Suppressor macrophage treated with lipopolysaccharide for 4 hours (primary cell): ENCODE results near the gene ZBTB21.

Source experiments
- DNase-seq: peaks from one replicate; pipeline ENCODE4 v3.0.0-alpha.2; 2020

The ZBTB21 gene

GRCh38 chr21:42039470-42039901 lies 29.3 kb upstream of the ZBTB21 start:
- peak; percentile 33 for DNase-seq

GRCh38 chr21:42038826-42039425 lies 28.8 kb upstream of the ZBTB21 start:
- DNase-seq: no peak

DNA sequence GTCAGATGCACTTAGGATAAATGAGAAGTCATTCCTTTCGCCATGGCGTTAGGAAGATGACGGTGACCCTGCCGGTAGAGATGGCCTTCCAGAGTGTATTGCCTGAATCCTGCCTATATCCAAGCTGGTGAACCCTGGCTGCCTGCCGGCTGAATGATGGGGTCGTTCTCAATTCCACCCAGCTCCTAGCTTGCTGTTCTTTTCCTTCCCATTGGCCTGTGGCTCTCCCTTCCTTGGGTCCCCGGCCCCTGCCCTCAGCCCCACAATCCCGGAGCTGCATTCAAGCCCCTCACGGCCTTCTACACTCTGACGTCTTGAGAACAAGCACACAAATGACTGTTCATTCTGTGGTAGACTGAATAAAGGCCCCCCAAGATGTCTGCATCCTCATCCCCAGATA lies 28.2 kb upstream of the ZBTB21 start:
- no peak for DNase-seq

DNA sequence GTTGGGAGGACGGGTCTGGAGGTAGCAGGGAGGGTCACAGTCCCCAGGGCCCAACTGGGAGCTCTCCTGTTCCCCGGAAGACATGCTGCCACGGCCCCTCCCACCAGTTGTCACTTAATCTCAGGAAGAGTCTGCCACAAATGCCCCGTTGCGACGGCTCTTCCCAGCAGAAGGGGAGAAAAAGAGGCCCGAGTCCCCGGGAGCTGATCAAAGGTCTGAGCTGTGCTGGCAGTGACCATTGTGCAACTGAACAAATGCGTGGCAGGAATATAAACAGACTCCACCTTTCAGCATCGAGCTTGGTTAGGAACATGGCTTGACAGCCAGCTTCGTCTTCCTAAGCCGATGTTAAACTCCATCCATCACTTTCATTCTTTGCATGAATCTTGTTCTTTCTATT lies 27.8 kb upstream of the ZBTB21 start:
- no peak for DNase-seq

DNA sequence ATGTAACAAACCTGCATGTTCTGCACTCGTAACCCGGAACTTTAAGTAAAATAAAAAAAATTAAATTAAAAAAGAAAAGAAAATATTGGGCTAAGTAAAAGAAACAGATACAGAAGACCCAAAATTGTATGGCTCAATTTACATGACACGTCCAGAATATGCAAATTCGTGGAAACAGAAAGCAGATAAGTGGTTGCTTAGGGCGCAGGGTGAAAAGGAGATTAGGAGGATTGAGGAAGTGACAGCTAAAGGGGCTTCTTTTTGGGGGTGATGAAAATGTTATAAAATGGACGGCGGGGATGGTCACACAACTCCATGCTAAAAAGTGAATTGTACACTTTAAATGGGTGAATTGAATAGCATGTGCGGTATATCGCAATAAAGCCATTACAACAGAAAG lies 27.4 kb upstream of the ZBTB21 start:
- no peak for DNase-seq

- DNase-seq: no peak
Measured at GRCh38 chr21:42036313-42036712, 26.2 kb upstream of the ZBTB21 start.

- DNase-seq: no peak
Measured at GRCh38 chr21:42032968-42033367, 22.8 kb upstream of the ZBTB21 start.

- DNase-seq: no peak
Measured at GRCh38 chr21:42032266-42032665, 22.1 kb upstream of the ZBTB21 start.

DNA sequence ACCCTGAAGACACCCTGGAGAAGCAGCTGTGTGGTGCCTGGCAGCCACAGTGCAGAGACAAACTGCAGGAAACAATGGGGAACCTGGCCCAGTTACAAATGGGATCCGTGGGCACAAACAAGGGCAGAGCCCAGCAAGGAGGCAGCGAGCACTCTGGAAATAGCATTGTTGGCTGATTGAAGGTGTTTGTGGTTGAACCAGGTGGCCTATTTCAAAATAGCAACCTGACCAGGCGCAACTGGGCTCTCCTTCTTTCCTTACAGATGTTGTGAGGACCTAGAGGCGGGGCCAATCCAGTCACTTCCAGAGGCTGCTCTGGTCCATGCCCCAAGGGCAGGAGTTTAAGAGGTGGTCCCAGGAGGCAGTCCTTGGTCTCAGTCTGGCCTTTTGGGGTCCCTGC lies 21.7 kb upstream of the ZBTB21 start:
- no peak for DNase-seq

DNA sequence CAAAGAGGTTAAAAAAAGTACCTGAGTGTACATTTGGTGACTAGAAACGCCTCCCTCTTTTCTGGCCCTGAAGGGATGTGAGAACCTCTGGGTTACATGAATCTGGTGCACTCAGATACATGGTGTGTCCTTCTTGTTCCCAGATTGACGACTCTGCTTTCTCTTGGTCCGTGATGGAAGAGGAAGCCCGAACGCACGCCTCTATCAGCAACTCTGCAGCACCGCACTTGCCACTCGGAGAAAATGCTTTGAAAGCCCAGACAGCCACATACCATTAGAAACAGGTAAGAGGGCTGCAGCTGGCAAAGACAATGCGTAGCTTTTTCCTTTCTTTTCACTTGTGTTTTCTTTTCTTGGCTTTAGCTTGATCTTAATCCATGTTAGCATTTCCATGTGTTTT lies 21.1 kb upstream of the ZBTB21 start:
- no peak for DNase-seq

DNA sequence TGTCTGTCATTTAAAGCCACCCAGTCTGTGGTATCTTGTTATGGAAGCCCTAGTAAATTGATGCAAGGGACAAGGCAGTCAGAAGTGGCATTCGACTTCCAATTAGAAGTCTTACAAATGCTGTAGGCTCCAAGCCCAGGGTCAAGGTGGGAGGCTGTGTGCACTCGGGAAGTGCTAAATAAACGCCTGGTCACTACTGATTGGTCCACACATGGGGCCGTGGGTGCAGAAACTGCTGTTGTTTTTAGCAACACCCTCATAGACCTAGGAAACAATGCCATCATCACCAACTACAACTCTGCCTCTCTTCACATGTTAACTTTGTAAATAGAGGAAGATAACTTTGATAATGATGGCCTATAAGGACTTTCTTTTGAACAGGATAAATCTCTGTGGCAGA lies 20.2 kb upstream of the ZBTB21 start:
- DNase-seq: peak; percentile 7

GRCh38 chr21:42028766-42029425 lies 18.7 kb upstream of the ZBTB21 start:
- no peak for DNase-seq

DNA sequence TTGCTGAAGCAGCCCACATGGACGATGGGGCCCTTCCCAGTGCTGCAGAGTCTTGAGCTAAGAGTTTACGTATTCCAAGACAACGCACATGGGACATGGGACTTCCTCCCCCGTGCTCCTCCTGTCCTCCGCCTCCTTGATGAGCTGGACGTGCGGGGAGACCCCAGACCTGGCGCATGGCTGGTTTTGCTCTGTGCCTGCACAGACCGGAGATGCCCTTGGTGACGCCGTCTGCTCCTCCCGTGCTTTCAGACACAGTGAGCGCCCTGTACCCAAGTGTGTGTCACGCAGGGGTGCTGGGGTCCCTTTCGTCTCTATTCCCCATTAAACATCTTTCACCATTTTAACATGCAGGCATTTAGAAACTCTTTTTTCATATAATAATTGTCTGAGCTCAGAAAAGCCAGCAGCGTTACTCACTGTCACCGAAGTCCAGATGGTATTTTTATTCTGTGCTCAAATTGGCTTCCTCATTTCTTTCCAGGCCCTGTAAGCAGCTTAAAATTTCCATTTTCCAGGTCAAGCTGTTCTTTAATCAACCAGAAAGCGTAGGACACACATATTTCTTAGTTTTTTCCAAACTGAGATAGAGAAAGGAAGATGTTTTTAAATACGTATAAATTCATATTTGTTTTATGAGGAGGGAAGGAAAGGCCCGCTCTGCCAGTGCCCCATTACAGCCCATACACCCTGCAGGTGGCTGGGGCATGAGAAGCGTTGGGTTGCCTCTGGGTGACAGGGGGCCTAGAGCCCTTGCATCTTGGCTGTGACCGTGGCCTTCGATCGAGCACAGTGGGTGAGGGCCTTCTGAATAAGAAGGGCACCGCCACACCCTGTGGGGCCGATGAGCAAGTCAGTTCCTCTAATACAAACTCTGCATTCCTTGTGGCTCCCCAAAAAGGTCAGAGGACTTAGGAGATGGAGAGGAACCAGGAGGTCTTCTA lies 17.9 kb upstream of the ZBTB21 start:
- no peak for DNase-seq

GRCh38 chr21:42027085-42027821 lies 17.1 kb upstream of the ZBTB21 start:
- DNase-seq: no peak

GRCh38 chr21:42026082-42026435 lies 15.9 kb upstream of the ZBTB21 start:
- DNase-seq: no peak

DNA sequence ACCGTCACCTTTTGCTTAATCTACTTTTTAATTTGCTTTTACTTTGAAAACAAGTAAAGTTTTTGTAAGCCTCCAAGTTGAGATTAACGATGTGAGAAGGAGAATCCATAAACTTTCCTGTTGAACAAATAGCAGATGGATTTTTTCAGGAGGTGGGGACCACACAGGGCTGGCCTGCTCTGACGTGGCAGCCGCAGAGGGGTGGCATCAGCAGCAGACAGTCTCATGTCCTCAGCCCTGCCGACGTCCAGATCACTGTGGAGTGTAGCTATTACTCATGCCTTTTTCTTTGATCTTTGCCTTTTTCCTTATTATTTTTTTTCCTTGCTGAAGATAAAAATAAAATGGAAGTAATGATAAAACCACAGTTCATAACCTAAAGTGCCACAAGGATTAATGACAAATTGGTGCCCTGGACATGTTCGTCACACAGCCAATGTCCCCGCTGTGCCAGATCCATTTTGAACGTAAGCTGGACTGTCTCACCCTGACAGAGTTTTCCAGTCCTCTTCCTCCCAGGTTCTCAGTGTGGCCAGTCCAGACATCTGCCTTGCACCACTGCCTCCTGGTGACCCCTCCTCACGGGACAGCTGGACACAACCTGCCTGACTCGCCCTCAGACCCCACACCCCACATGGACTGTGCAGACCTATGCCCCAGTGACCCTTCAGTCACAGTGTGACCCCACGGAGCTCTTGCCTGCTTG lies 15.4 kb upstream of the ZBTB21 start:
- DNase-seq: no peak

DNA sequence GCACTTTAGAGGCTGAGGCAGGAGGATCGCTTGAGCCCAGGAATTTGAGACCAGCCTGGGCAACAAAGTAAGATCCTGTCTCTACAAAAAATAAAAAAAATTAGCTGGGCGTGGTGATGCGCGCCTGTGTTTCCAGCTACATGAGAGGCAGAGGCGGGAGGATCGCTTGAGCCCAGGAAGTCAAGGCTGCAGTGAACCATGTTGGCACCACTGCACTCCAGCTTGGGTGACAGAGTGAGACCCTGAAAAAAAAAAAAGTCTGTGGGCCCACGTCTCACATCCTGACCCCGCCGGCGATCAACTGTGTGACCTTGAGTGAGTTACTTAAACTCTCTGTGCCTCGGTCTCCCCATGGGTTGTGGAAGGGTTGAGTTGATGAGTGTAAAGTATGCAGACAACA lies 12.7 kb upstream of the ZBTB21 start:
- DNase-seq: no peak

- no peak for DNase-seq
Measured at GRCh38 chr21:42022091-42022430, 11.9 kb upstream of the ZBTB21 start.

DNA sequence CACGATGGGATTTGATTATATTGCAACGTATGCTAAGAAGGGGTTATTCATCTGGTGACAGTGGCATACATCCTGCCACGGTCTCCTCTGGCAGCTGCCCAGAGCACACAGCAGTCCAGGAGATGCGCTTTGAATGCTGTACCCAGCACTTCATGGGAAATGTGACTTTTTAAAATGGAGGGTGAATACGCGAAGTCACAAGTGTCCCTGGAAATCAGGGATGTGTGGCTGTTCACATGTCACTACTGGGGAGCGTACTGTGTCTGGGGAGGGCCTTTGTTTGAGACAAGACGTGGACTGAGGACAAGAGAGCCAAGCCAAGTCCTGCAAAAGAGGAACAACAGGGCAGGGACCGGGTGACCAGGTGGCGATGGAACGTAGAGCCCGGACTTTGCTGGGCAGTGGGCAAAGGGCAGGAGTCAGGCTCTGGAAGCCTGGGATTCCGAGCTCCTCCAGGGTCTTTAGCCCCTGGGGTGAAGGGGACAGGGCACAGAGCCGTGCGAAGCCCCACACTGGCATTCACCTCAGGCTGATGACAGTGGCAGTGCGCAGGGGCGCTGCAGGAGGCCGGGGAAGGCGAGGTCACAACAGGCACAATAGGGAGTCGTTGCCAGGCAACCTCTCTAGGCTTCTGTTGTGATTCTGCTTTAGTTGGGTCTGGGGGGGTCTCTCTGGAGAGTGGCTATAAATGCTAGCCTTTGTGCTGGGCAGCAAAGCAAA lies 11.4 kb upstream of the ZBTB21 start:
- DNase-seq: no peak

GRCh38 chr21:42019706-42020105 lies 9.5 kb upstream of the ZBTB21 start:
- no peak for DNase-seq

DNA sequence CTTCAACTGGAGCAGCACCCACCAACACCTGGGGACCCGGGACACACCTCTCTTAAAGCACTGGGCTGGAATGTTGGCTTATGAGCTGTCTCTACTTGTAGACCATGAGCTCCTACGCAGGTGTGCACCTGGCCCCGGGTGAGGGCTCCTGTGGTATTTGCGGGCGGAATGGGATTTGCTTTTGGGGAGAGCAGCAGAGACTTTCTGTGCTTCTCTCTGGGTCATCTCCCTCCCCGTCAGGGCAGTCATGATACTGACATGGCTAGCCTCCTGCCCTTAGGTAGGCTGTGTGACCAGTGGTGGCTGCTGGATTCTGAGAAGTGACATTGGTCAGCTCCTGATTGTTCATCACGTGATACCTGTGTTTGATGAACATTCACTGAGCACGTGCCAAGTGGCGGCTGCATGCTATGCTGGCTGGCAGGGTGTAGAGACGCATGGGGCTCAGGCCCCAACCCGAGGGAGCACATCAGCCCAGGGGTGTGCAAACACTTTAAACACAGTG lies 9.0 kb upstream of the ZBTB21 start:
- no peak for DNase-seq

- DNase-seq: no peak
Measured at GRCh38 chr21:42017022-42017421, 6.9 kb upstream of the ZBTB21 start.
